ENCODE results near the gene PRAMEF12. TPM values are rescaled to one million over a fixed set of nuclear protein-coding genes. Genes with fewer than 3 reads are reported as not detected.
A peak's percentile ranks its signal among the peaks of the same experiment; 100 is the strongest.
"Not testable (repeated sequence)": the region's sequence is repeated elsewhere in the genome, so short reads cannot be mapped to it uniquely, and the experiment has no call there.

The PRAMEF12 gene
- total RNA-seq, 1 experiment from 2014 or later = not detected

GRCh38 chr1:12763479-12763878 is 10.1 kb upstream of the PRAMEF12 start:
- no peak for DNase-seq (ENCODE audit: low read depth, low spot score)
- in situ Hi-C loops (cut with HindIII; ENCODE audit: low pct_unique_long_range_greater_than_20kb, low sequenced_read_pairs) = no loop called here

GRCh38 chr1:12764016-12764415 is 9.5 kb upstream of the PRAMEF12 start:
- in situ Hi-C loops (cut with HindIII; ENCODE audit: low pct_unique_long_range_greater_than_20kb, low sequenced_read_pairs) = no loop called here
- no peak for DNase-seq (ENCODE audit: low read depth, low spot score)

GRCh38 chr1:12769031-12769430 is 4.5 kb upstream of the PRAMEF12 start:
- no peak for DNase-seq (ENCODE audit: low read depth, low spot score)
- in situ Hi-C loops (cut with HindIII; ENCODE audit: low pct_unique_long_range_greater_than_20kb, low sequenced_read_pairs) = no loop called here

GRCh38 chr1:12769976-12770505 is 3.5 kb upstream of the PRAMEF12 start:
- DNase-seq (ENCODE audit: low read depth, low spot score) = no peak
- in situ Hi-C loops (cut with HindIII; ENCODE audit: low pct_unique_long_range_greater_than_20kb, low sequenced_read_pairs) = no loop called here

GRCh38 chr1:12770620-12771019 is 2.9 kb upstream of the PRAMEF12 start:
- DNase-seq (ENCODE audit: low read depth, low spot score) = no peak
- in situ Hi-C loops (cut with HindIII; ENCODE audit: low pct_unique_long_range_greater_than_20kb, low sequenced_read_pairs) = no loop called here

- in situ Hi-C loops (cut with HindIII; ENCODE audit: low pct_unique_long_range_greater_than_20kb, low sequenced_read_pairs) = no loop called here
- DNase-seq (ENCODE audit: low read depth, low spot score) = no peak
Measured at GRCh38 chr1:12771186-12771585, 2.4 kb upstream of the PRAMEF12 start.

GRCh38 chr1:12772520-12772919 is 1.0 kb upstream of the PRAMEF12 start:
- no peak for DNase-seq (ENCODE audit: low read depth, low spot score)
- in situ Hi-C loops (cut with HindIII; ENCODE audit: low pct_unique_long_range_greater_than_20kb, low sequenced_read_pairs) = no loop called here

- in situ Hi-C loops (cut with HindIII; ENCODE audit: low pct_unique_long_range_greater_than_20kb, low sequenced_read_pairs) = no loop called here
- DNase-seq (ENCODE audit: low read depth, low spot score) = no peak
Measured at GRCh38 chr1:12774801-12775345, 1.3 kb downstream of the PRAMEF12 start.

- in situ Hi-C loops (cut with HindIII; ENCODE audit: low pct_unique_long_range_greater_than_20kb, low sequenced_read_pairs) = no loop called here
- DNase-seq (ENCODE audit: low read depth, low spot score) = no peak
Measured at GRCh38 chr1:12775443-12775842, 1.9 kb downstream of the PRAMEF12 start.

GRCh38 chr1:12776801-12777557 is 3.4 kb downstream of the PRAMEF12 start:
- in situ Hi-C loops (cut with HindIII; ENCODE audit: low pct_unique_long_range_greater_than_20kb, low sequenced_read_pairs) = no loop called here
- DNase-seq (ENCODE audit: low read depth, low spot score) = no peak

- in situ Hi-C loops (cut with HindIII; ENCODE audit: low pct_unique_long_range_greater_than_20kb, low sequenced_read_pairs) = no loop called here
- no peak for DNase-seq (ENCODE audit: low read depth, low spot score)
Measured at GRCh38 chr1:12778061-12778460, 4.5 kb downstream of the PRAMEF12 start.

- DNase-seq (ENCODE audit: low read depth, low spot score) = no peak
- in situ Hi-C loops (cut with HindIII; ENCODE audit: low pct_unique_long_range_greater_than_20kb, low sequenced_read_pairs) = no loop called here
Measured at GRCh38 chr1:12778907-12779306, 5.4 kb downstream of the PRAMEF12 start.

GRCh38 chr1:12781488-12781887 is 8.0 kb downstream of the PRAMEF12 start:
- DNase-seq (ENCODE audit: low read depth, low spot score); in situ Hi-C loops (cut with HindIII; ENCODE audit: low pct_unique_long_range_greater_than_20kb, low sequenced_read_pairs): not testable (repeated sequence)

- in situ Hi-C loops (cut with HindIII; ENCODE audit: low pct_unique_long_range_greater_than_20kb, low sequenced_read_pairs) = not testable (repeated sequence)
Measured at GRCh38 chr1:12783783-12784182, 10.2 kb downstream of the PRAMEF12 start.

GRCh38 chr1:12784729-12785128 is 11.2 kb downstream of the PRAMEF12 start:
- DNase-seq (ENCODE audit: low read depth, low spot score); in situ Hi-C loops (cut with HindIII; ENCODE audit: low pct_unique_long_range_greater_than_20kb, low sequenced_read_pairs): not testable (repeated sequence)

More at GRCh38 chr1:12783783-12784182, 10.2 kb downstream of the PRAMEF12 start:
- peak; percentile 53 for DNase-seq (ENCODE audit: low read depth, low spot score)

- DNase-seq (ENCODE audit: low read depth, low spot score); in situ Hi-C loops (cut with HindIII; ENCODE audit: low pct_unique_long_range_greater_than_20kb, low sequenced_read_pairs): not testable (repeated sequence)
Measured at GRCh38 chr1:12791097-12791496, 17.6 kb downstream of the PRAMEF12 start, which contains the start of gene PRAMEF1. TSS of gene PRAMEF1 (plus strand) at chr1:12791397. CDS start at chr1:12793228, 1,831 bp downstream.

GRCh38 chr1:12798911-12799310 is 25.4 kb downstream of the PRAMEF12 start:
- in situ Hi-C loops (cut with HindIII; ENCODE audit: low pct_unique_long_range_greater_than_20kb, low sequenced_read_pairs) = no loop called here

GRCh38 chr1:12799730-12800129 is 26.2 kb downstream of the PRAMEF12 start:
- in situ Hi-C loops (cut with HindIII; ENCODE audit: low pct_unique_long_range_greater_than_20kb, low sequenced_read_pairs) = no loop called here
- DNase-seq (ENCODE audit: low read depth, low spot score) = no peak

More at GRCh38 chr1:12798911-12799310, 25.4 kb downstream of the PRAMEF12 start:
- no peak for DNase-seq (ENCODE audit: low read depth, low spot score)

- in situ Hi-C loops (cut with HindIII; ENCODE audit: low pct_unique_long_range_greater_than_20kb, low sequenced_read_pairs) = no loop called here
- DNase-seq (ENCODE audit: low read depth, low spot score) = no peak
Measured at GRCh38 chr1:12809933-12810332, 36.4 kb downstream of the PRAMEF12 start.

Data from SK-MEL-5 (cell line).